ENCODE data around the gene KIAA0513.
"Not testable (repeated sequence)": the region's sequence is repeated elsewhere in the genome, so short reads cannot be mapped to it uniquely, and the experiment has no call there.

The KIAA0513 gene

GRCh38 chr16:85113168-85113733 lies 85.7 kb downstream of the KIAA0513 start:
- H3K36me3 ChIP-seq (ENCODE audit: control insufficient read depth in 2 of 2, insufficient read depth in 2 of 2, low read length in 2 of 2): no peaks in the 10 kb centered on the region
- H3K9ac ChIP-seq (ENCODE audit: low read length in 2 of 2): no peak overlapping the region
- no peak overlapping the region for H3K27ac ChIP-seq (ENCODE audit: low read length)
- H3K9me3 ChIP-seq (ENCODE audit: control insufficient read depth in 2 of 2, low read length in 2 of 2): no peaks in the 10 kb centered on the region
- no peaks in the 10 kb centered on the region for H3K4me1 ChIP-seq (ENCODE audit: control insufficient read depth, insufficient read depth, low read length)
- H3K27me3 ChIP-seq (ENCODE audit: control insufficient read depth in 1 of 2, insufficient read depth in 2 of 2, low read length in 2 of 2): no peaks in the 10 kb centered on the region
- H3K4me3 ChIP-seq (ENCODE audit: low read length in 2 of 2): no peak overlapping the region

GRCh38 chr16:85113913-85114312 lies 86.3 kb downstream of the KIAA0513 start:
- H3K4me1 ChIP-seq (ENCODE audit: control insufficient read depth, insufficient read depth, low read length): no peaks in the 10 kb centered on the region
- no peaks in the 10 kb centered on the region for H3K27me3 ChIP-seq (ENCODE audit: control insufficient read depth in 1 of 2, insufficient read depth in 2 of 2, low read length in 2 of 2)
- H3K4me3 ChIP-seq (ENCODE audit: low read length in 2 of 2): no peak overlapping the region
- H3K27ac ChIP-seq (ENCODE audit: low read length): no peak overlapping the region
- H3K9ac ChIP-seq (ENCODE audit: low read length in 2 of 2): no peak overlapping the region
- H3K9me3 ChIP-seq (ENCODE audit: control insufficient read depth in 2 of 2, low read length in 2 of 2): no peaks in the 10 kb centered on the region
- H3K36me3 ChIP-seq (ENCODE audit: control insufficient read depth in 2 of 2, insufficient read depth in 2 of 2, low read length in 2 of 2): no peaks in the 10 kb centered on the region

DNA sequence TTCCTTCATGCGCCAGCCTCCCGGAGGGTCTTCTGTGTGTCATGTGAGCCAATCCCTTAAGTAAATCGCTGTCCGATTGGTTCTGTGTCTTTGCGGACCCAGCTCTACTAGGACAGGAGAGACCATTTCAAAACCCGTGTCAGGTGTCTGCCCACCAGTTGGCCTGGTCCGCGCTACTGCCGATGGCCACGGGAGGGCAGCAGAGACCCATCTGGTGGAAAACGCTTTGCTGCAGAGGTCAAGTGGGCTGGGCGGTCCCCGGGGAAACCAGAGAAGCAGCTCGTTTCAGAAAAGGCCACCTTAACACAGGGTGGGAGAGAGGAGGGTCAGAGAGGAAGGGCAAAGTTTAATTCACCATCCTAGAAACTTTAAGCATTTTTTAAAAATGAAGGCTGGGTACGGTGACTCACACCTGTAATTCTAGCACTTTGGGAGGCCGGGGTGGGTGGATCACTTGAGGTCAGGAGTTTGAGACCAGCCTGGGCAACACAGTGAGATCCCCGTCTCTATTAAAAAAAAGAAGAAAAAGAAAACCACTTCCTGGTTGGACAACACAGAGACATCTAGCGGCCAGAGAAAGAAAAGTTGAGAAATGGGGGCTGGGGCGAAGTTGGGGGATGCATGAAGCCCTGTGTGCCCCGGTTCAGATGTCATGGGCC lies 87.4 kb downstream of the KIAA0513 start:
- H3K27me3 ChIP-seq (ENCODE audit: control insufficient read depth in 1 of 2, insufficient read depth in 2 of 2, low read length in 2 of 2): no peaks in the 10 kb centered on the region

GRCh38 chr16:85117418-85117817 lies 89.8 kb downstream of the KIAA0513 start:
- no peaks in the 10 kb centered on the region for H3K4me1 ChIP-seq (ENCODE audit: control insufficient read depth, insufficient read depth, low read length)
- no peaks in the 10 kb centered on the region for H3K27me3 ChIP-seq (ENCODE audit: control insufficient read depth in 1 of 2, insufficient read depth in 2 of 2, low read length in 2 of 2)
- no peak overlapping the region for H3K27ac ChIP-seq (ENCODE audit: low read length)
- no peak overlapping the region for H3K4me3 ChIP-seq (ENCODE audit: low read length in 2 of 2)
- H3K36me3 ChIP-seq (ENCODE audit: control insufficient read depth in 2 of 2, insufficient read depth in 2 of 2, low read length in 2 of 2): no peaks in the 10 kb centered on the region
- no peaks in the 10 kb centered on the region for H3K9me3 ChIP-seq (ENCODE audit: control insufficient read depth in 2 of 2, low read length in 2 of 2)
- no peak overlapping the region for H3K9ac ChIP-seq (ENCODE audit: low read length in 2 of 2)

More for the DNA sequence above, 87.4 kb downstream of the KIAA0513 start:
- Histone ChIP-seq H3K9me3 (ENCODE audit: control insufficient read depth in 2 of 2, low read length in 2 of 2) (no peaks in the 10 kb centered on the region), H3K4me1 (ENCODE audit: control insufficient read depth, insufficient read depth, low read length) (no peaks in the 10 kb centered on the region), H3K9ac (ENCODE audit: low read length in 2 of 2) (peak overlapping the region in 1 of 2 donors; percentile 38), H3K4me3 (ENCODE audit: low read length in 2 of 2) (peak overlapping the region; percentile 51 to 60), H3K36me3 (ENCODE audit: control insufficient read depth in 2 of 2, insufficient read depth in 2 of 2, low read length in 2 of 2) (no peaks in the 10 kb centered on the region), H3K27ac (ENCODE audit: low read length) (no peak overlapping the region)

DNA sequence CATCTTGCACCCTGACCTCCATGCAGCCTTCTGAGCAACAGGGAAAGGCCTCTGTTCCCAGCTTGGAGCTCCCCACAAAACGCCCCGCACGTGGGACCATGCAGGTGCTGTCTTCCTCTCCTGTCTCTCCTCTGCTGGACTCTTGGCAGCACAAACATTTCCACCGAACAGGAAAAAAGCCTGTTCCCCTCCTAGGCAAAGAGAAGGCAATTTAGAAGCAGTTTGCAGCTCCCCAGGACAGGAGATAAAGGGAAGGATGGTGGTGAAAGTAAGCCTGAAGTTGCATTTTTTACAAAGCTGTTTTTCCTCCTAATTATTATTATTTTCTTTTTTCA lies 92.4 kb downstream of the KIAA0513 start:
- Histone ChIP-seq H3K27ac (ENCODE audit: low read length) (no peak overlapping the region), H3K4me3 (ENCODE audit: low read length in 2 of 2) (no peak overlapping the region), H3K9me3 (ENCODE audit: control insufficient read depth in 2 of 2, low read length in 2 of 2) (no peaks in the 10 kb centered on the region), H3K36me3 (ENCODE audit: control insufficient read depth in 2 of 2, insufficient read depth in 2 of 2, low read length in 2 of 2) (no peaks in the 10 kb centered on the region), H3K27me3 (ENCODE audit: control insufficient read depth in 1 of 2, insufficient read depth in 2 of 2, low read length in 2 of 2) (no peaks in the 10 kb centered on the region), H3K4me1 (ENCODE audit: control insufficient read depth, insufficient read depth, low read length) (peaks cover 8% of the 10 kb centered on the region), H3K9ac (ENCODE audit: low read length in 2 of 2) (no peak overlapping the region)

GRCh38 chr16:85123441-85123840 lies 95.8 kb downstream of the KIAA0513 start:
- H3K4me3 ChIP-seq (ENCODE audit: low read length in 2 of 2); H3K9me3 ChIP-seq (ENCODE audit: control insufficient read depth in 2 of 2, low read length in 2 of 2); H3K27ac ChIP-seq (ENCODE audit: low read length): not testable (repeated sequence)

GRCh38 chr16:85123891-85124635 lies 96.5 kb downstream of the KIAA0513 start:
- no peaks in the 10 kb centered on the region for H3K36me3 ChIP-seq (ENCODE audit: control insufficient read depth in 2 of 2, insufficient read depth in 2 of 2, low read length in 2 of 2)
- H3K9me3 ChIP-seq (ENCODE audit: control insufficient read depth in 2 of 2, low read length in 2 of 2): no peaks in the 10 kb centered on the region
- H3K4me3 ChIP-seq (ENCODE audit: low read length in 2 of 2): no peak overlapping the region
- H3K27ac ChIP-seq (ENCODE audit: low read length): no peak overlapping the region
- no peak overlapping the region for H3K9ac ChIP-seq (ENCODE audit: low read length in 2 of 2)
- H3K27me3 ChIP-seq (ENCODE audit: control insufficient read depth in 1 of 2, insufficient read depth in 2 of 2, low read length in 2 of 2): no peaks in the 10 kb centered on the region
- H3K4me1 ChIP-seq (ENCODE audit: control insufficient read depth, insufficient read depth, low read length): peaks cover 31% of the 10 kb centered on the region

More at GRCh38 chr16:85123441-85123840, 95.8 kb downstream of the KIAA0513 start:
- peaks cover 28% of the 10 kb centered on the region for H3K4me1 ChIP-seq (ENCODE audit: control insufficient read depth, insufficient read depth, low read length)
- H3K9ac ChIP-seq (ENCODE audit: low read length in 2 of 2); H3K36me3 ChIP-seq (ENCODE audit: control insufficient read depth in 2 of 2, insufficient read depth in 2 of 2, low read length in 2 of 2); H3K27me3 ChIP-seq (ENCODE audit: control insufficient read depth in 1 of 2, insufficient read depth in 2 of 2, low read length in 2 of 2): not testable (repeated sequence)

DNA sequence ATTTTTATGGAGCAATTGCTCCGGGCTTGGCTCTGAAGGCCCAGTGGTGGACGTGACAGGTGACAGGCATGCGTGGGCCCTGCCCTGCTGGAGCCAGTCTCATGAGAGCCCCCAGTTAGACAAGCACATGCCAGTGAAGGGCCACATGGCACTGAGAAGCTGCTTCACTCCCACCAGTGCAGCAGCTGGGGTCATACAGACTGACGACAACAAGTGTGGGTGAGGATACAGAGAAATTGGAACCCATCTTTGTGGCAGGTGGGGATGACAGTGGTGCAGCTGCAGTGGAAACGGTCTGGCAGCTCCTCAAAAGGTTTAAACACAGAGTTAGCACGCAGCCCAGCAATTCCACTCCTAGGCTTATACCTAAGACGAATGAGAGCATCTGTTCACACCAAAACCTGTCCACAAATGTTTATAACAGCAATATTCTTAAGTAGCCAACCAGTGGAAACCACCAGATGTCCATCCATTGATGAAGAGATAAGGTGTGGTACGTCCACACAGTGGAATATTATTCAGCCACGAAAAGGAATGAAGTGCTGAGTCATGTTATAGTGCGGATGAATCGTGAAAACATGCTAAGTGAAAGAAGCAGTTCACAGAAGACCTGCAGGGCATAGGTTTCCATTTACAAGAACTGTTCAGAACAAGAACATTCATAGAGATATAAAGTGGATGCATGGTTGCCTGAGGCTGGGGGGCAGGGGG lies 97.2 kb downstream of the KIAA0513 start:
- peaks cover 33% of the 10 kb centered on the region for H3K4me1 ChIP-seq (ENCODE audit: control insufficient read depth, insufficient read depth, low read length)
- no peaks in the 10 kb centered on the region for H3K36me3 ChIP-seq (ENCODE audit: control insufficient read depth in 2 of 2, insufficient read depth in 2 of 2, low read length in 2 of 2)

GRCh38 chr16:85125570-85126393 lies 98.2 kb downstream of the KIAA0513 start:
- H3K9ac ChIP-seq (ENCODE audit: low read length in 2 of 2): no peak overlapping the region
- H3K27me3 ChIP-seq (ENCODE audit: control insufficient read depth in 1 of 2, insufficient read depth in 2 of 2, low read length in 2 of 2): no peaks in the 10 kb centered on the region
- no peak overlapping the region for H3K27ac ChIP-seq (ENCODE audit: low read length)
- H3K4me3 ChIP-seq (ENCODE audit: low read length in 2 of 2): no peak overlapping the region
- no peaks in the 10 kb centered on the region for H3K9me3 ChIP-seq (ENCODE audit: control insufficient read depth in 2 of 2, low read length in 2 of 2)
- H3K36me3 ChIP-seq (ENCODE audit: control insufficient read depth in 2 of 2, insufficient read depth in 2 of 2, low read length in 2 of 2): no peaks in the 10 kb centered on the region
- H3K4me1 ChIP-seq (ENCODE audit: control insufficient read depth, insufficient read depth, low read length): peaks cover 43% of the 10 kb centered on the region

More for the DNA sequence above, 97.2 kb downstream of the KIAA0513 start:
- no peaks in the 10 kb centered on the region for H3K27me3 ChIP-seq (ENCODE audit: control insufficient read depth in 1 of 2, insufficient read depth in 2 of 2, low read length in 2 of 2)
- H3K9me3 ChIP-seq (ENCODE audit: control insufficient read depth in 2 of 2, low read length in 2 of 2): no peaks in the 10 kb centered on the region
- no peak overlapping the region for H3K9ac ChIP-seq (ENCODE audit: low read length in 2 of 2)
- H3K27ac ChIP-seq (ENCODE audit: low read length): no peak overlapping the region
- H3K4me3 ChIP-seq (ENCODE audit: low read length in 2 of 2): no peak overlapping the region

DNA sequence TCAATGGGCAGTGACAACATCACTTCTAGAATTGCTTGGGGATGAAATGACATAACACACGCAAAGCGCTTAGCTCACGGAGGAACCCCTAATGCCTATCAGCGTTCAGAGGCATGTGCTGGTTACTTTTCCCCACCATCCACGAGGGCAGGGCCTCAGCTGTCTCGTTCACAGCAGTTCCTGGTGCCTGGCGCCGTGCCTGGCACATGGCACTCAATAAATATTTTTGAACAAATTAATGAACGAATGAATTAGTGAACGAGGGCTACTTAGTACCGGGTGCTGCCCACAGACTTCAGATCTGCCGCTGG lies 98.8 kb downstream of the KIAA0513 start:
- no peaks in the 10 kb centered on the region for H3K9me3 ChIP-seq (ENCODE audit: control insufficient read depth in 2 of 2, low read length in 2 of 2)
- H3K9ac ChIP-seq (ENCODE audit: low read length in 2 of 2): no peak overlapping the region
- no peak overlapping the region for H3K27ac ChIP-seq (ENCODE audit: low read length)
- H3K4me3 ChIP-seq (ENCODE audit: low read length in 2 of 2): no peak overlapping the region
- H3K4me1 ChIP-seq (ENCODE audit: control insufficient read depth, insufficient read depth, low read length): peaks cover 48% of the 10 kb centered on the region
- no peaks in the 10 kb centered on the region for H3K27me3 ChIP-seq (ENCODE audit: control insufficient read depth in 1 of 2, insufficient read depth in 2 of 2, low read length in 2 of 2)
- no peaks in the 10 kb centered on the region for H3K36me3 ChIP-seq (ENCODE audit: control insufficient read depth in 2 of 2, insufficient read depth in 2 of 2, low read length in 2 of 2)
